ENCODE data around the gene PNMT. TPM values are rescaled to one million over a fixed set of nuclear protein-coding genes. Genes with fewer than 3 reads are reported as not detected.

PNMT gene
- total RNA-seq, 4 donors from 2014 or later, result 1.1 to 3.3 (median 1.2) TPM; not detected in 1

DNA sequence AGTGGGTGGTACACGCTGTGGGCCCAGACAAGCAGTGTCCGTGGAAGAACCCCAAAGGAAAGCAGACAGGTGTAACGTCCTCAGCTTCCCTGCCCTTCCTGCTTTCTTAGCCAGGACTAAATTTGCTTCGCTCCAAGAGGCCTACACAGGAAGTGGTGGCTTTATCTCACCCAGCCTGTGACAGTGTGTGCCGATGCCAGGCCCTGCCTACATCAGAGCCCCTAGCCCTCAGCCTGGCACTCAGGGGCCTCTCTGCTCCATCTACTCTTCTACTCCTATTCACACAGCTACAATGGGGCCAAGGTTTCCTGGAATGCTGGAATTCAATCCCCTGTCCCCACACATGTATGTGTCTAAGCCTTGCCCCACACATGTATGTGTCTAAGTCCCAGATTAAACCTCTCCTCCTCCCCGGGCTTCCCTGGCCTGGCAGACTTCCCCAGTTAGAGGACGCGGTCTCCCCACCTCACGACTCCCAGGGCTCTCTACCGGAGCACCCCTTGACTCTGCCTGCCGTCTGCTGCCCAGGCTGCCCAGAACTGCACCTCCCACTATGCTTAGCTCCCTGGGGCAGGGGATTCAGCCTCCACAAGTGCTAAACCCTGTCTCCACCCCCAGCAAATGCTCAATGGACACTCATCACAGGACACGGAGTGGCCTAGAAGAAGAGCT, 11.4 kb downstream of the PNMT start:
- TF ChIP-seq, protein P1, sequence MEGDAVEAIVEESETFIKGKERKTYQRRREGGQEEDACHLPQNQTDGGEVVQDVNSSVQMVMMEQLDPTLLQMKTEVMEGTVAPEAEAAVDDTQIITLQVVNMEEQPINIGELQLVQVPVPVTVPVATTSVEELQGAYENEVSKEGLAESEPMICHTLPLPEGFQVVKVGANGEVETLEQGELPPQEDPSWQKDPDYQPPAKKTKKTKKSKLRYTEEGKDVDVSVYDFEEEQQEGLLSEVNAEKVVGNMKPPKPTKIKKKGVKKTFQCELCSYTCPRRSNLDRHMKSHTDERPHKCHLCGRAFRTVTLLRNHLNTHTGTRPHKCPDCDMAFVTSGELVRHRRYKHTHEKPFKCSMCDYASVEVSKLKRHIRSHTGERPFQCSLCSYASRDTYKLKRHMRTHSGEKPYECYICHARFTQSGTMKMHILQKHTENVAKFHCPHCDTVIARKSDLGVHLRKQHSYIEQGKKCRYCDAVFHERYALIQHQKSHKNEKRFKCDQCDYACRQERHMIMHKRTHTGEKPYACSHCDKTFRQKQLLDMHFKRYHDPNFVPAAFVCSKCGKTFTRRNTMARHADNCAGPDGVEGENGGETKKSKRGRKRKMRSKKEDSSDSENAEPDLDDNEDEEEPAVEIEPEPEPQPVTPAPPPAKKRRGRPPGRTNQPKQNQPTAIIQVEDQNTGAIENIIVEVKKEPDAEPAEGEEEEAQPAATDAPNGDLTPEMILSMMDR (IDR thresholded peaks at IDR 0.05), result no peak
- TF ChIP-seq POLR2A (IDR thresholded peaks at IDR 0.05), result no peak
- WGBS, 2 donors, result 75 to 87% methylated on average over 12 of the region's 12 CpGs
- Histone ChIP-seq H3K4me1 (peaks cover 48 to 59% of the 10 kb centered on the region in 2 donors), H3K9me3 (no peaks in the 10 kb centered on the region), H3K27me3 (no peaks in the 10 kb centered on the region), H3K4me3 (replicated peaks in 1 of 3) (no peak overlapping the region), H3K36me3 (peaks cover 0 to 5% of the 10 kb centered on the region in 2 donors), H3K27ac (peak overlapping the region; percentile 91 to 95 (median 93))
- intact Hi-C loops (cut with DNase I), result no loop called here
- DNase-seq, result no peak

GRCh38 chr17:39683295-39683939, 15.2 kb downstream of the PNMT start:
- TF ChIP-seq POLR2A (IDR thresholded peaks at IDR 0.05), result no peak
- TF ChIP-seq, protein P1 (IDR thresholded peaks at IDR 0.05), result no peak
- Histone ChIP-seq H3K27ac (no peak overlapping the region), H3K27me3 (no peaks in the 10 kb centered on the region), H3K9me3 (no peaks in the 10 kb centered on the region), H3K4me1 (peaks cover 13 to 35% of the 10 kb centered on the region in 2 donors), H3K4me3 (replicated peaks in 1 of 3) (no peak overlapping the region), H3K36me3 (peaks cover 0 to 5% of the 10 kb centered on the region in 2 donors)
- intact Hi-C loops (cut with DNase I), result no loop called here
- whole genome bisulfite sequencing, 2 donors, result 89 to 95% methylated on average over 9 of the region's 9 CpGs
- DNase-seq, result no peak

- Histone ChIP-seq H3K4me3 (replicated peaks in 1 of 3) (no peak overlapping the region), H3K9me3 (no peaks in the 10 kb centered on the region), H3K27me3 (no peaks in the 10 kb centered on the region), H3K36me3 (peaks cover 0 to 5% of the 10 kb centered on the region in 2 donors), H3K27ac (peak overlapping the region in 2 of 3 donors; percentile 6 to 7), H3K4me1 (peaks cover 8 to 31% of the 10 kb centered on the region in 2 donors)
- DNase-seq, result peak; percentile 51 to 72
- TF ChIP-seq, protein P1 (IDR thresholded peaks at IDR 0.05), result no peak
- TF ChIP-seq POLR2A (IDR thresholded peaks at IDR 0.05), result no peak
- 79 to 81% methylated on average over 12 of the region's 12 CpGs for WGBS, 2 donors
- intact Hi-C loops (cut with DNase I), result loop anchor here (5.0 kb wide), 1 partner anchor 57 kb away; the partner anchor contains the start of gene PPP1R1B
Measured at GRCh38 chr17:39684369-39685192, 16.3 kb downstream of the PNMT start.

- Histone ChIP-seq H3K9me3 (no peaks in the 10 kb centered on the region), H3K4me1 (peaks cover 7 to 22% of the 10 kb centered on the region in 2 donors), H3K27ac (peak overlapping the region; percentile 90 to 95 (median 94)), H3K4me3 (replicated peaks in 1 of 3) (peak overlapping the region in 2 of 3 donors; percentile 48 to 63), H3K27me3 (no peaks in the 10 kb centered on the region), H3K36me3 (peaks cover 0 to 5% of the 10 kb centered on the region in 2 donors)
- DNase-seq, result no peak
- WGBS, 2 donors, result 53 to 69% methylated on average over 6 of the region's 6 CpGs
- TF ChIP-seq POLR2A (IDR thresholded peaks at IDR 0.05), result no peak
- TF ChIP-seq, protein P1 (IDR thresholded peaks at IDR 0.05), result no peak
- intact Hi-C loops (cut with DNase I), result loop anchor here (5.0 kb wide), 1 partner anchor 60 kb away; the partner anchor contains the start of gene PPP1R1B
Measured at GRCh38 chr17:39687101-39687545, 18.9 kb downstream of the PNMT start.

Data from thyroid gland (tissue), 4 donors.